ENCODE data around the gene ACSM6.

ACSM6 gene

DNA sequence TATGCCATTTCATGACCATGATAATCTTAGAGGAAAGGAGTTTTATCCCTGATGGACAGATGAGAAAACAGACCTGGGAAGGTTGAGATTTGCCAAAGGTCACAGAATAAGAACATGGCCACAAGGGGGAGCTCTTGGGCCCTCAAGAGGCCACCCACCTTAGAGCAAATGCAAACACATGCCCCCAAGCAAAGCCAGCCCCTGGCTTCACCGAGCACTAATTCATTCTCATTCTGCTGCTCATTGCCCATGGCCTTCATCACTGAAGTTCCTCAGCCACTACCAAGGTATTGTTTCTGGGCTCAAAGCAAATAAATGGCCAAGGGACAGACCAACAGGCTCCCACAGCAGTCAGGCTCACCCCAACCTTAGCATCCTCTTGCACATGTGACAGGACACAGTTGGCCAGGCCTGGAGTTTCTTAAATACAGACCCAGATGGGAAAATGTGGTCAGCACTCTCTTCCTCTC lies 52.6 kb downstream of the ACSM6 start:
- DNase-seq (ENCODE audit: low spot score), result peak; percentile 75

DNA sequence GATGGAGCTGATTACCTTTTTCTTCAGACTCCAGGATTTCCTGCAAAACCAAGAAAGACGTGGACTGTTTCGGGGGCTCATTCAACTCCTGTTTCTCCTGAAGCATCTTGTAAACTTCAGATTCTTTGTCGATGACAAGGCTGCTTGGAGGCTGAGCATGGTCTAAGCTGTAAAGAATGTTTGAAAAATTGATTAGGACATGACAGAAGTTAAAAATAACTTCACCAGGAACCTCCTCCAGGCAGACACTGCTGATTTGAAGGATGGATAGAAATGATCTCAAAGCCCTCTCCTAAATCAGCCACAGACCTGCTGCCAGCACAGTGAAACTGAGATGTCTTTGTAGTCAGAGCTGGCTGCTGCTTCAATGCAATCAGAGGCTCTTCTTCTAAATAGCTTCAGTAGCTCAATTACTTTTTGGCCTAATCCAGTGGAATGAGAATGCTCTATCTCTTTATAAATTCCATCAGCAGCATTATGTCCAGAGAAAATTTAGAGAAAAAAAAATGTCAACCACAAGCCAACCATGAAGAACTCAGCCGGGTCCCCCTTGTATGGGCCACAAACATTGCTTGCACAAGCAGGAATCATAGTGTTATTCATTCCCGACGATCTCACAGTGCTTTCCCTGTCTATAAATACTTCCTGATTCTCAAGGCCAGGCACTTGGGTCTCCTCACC lies 53.3 kb downstream of the ACSM6 start:
- peak; percentile 74 for DNase-seq (ENCODE audit: low spot score)

DNA sequence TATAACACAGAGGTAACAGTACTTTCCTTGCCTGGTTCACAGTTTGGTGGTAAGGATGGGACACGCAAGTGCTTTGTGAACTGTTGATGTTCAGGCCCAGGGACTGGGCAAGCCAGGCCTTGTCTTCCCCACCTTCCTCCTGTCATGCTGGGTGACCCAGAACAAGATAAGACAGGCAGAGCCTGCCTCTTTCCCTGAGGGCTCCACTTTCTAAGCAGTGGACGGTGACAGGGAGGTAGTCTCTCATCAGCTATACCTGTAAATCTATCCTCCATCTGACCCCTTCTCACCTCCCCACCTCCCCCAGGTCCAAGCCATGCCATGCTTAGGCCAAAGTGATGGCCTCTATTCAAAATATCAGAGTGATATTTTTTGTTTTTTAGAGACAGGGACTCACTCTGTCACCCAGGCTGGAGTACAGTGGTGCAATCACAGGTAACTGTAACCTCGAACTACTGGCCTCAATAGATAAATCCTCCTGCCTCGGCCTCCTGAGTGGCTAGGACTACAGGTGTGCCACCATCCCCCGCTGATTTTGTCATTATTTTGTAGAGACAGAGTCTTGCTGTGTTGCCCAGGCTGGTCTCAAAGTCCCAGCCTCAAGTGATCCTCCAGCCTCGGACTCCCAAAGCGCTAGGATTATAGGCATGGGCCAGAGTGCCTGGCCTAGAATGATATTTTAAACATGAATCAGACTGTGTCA lies 54.0 kb downstream of the ACSM6 start:
- DNase-seq (ENCODE audit: low spot score), result no peak

DNA sequence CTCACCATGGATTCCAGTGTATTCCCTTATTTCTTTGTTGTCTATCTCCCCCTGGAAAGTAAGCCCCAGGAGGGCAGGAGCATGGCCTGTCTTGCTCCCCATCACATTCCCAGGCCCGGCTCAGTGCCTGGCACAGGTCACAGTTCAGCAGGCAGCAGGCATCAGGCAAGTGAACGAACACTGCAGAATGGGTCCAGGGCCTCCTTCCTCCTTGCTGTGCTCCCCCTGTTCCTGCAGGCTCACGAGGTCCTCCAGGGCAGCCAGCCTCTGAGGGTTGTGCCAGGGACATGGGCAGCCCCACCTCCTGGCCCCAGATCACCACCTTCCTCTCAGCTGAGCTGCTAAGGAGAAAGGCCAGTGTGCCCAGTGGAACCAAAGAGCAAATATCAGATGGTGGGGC lies 55.0 kb downstream of the ACSM6 start:
- no peak for DNase-seq (ENCODE audit: low spot score)

DNA sequence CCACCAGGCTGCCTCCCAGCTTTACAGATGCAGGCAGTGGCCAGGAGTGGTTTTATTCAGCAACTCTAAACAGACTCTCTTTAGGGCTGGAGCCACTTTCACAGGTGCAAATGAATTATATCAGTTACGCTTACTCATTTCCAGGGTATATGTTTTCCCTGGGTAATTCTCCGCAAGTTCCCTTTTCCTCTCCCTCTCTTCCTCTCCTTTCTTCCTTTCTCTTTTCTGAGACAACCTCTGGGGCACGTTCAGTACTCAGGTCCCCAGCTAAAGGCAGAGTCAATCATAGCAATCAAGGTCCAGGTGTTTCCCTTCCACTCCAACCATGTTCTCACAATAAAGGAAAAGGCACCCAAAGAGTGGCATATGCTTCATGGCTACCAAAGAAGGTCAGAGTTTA lies 55.4 kb downstream of the ACSM6 start:
- DNase-seq (ENCODE audit: low spot score), result no peak

DNA sequence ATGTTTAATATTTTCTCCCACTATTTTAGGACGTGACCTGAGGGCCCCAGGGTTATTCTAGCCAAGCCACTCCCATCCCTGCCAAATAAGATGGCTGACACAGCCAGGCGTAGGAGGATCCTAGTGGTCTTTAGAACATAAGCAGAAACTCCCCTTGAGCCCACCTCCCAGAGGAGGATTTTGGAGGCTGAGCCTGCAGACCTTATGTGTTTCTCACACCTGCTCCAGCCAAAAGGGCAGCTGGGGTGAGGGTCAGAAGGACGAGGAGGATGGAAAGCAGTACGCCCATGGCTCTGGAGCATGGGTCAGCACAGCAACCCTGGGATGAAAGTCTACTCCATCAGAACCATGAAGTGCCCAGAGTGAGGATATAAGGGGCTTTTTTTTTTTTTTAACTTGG lies 56.8 kb downstream of the ACSM6 start:
- no peak for DNase-seq (ENCODE audit: low spot score)

DNA sequence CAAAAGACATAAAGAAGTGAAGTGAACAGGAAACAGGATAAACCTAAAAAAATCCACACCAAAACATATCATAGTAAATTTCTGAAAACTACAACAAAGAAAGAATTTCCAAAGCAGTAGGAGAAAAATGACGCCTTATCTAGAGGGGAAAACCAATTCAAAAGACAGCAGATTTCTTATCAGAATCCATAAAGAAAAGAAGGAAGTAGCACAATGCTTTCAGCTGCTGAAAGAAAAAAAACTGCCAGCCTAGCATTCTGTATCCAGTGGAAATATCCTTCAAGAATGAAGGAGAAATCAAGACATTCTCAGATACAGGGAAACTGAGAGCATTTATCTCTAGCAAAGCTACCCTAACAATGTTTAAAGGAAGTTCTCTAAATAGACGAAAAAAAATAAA lies 59.0 kb downstream of the ACSM6 start:
- DNase-seq (ENCODE audit: low spot score), result no peak

DNA sequence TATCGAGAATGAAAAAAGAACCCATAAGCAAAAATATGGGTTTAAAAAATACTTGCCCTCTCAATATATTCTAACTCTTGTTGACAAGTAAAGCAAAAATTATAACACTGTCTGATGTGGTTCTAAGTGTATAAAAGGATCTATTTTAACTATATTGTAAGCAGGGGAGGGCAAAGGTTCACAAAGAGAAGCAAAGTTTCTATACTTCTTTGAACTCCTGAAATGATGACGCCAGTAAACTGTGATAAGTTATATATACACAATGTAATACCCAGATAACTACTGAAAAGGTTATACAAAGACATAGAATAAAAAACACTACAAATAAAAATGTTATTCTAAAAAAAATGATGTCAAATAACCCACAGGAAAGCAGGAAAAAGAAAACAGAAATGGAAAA lies 59.6 kb downstream of the ACSM6 start:
- DNase-seq (ENCODE audit: low spot score), result no peak

DNA sequence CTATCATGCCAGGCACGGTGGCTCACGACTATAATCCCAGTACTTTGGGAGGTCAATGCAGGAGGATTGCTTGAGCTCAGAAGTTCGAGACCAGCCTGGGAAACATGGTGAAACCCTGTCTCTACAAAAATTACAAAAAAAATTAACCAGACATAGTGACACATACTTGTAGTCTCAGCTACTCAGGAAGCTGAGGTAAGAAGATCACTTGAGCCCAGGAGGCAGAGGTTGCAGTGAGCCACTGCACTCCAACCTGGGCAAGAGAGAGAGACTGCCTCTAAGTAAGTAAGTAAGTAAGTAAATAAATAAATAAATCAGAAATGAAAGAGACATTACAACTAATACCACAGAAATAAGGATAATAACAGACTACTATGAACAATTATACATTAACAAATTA lies 60.6 kb downstream of the ACSM6 start:
- DNase-seq (ENCODE audit: low spot score), result no peak

DNA sequence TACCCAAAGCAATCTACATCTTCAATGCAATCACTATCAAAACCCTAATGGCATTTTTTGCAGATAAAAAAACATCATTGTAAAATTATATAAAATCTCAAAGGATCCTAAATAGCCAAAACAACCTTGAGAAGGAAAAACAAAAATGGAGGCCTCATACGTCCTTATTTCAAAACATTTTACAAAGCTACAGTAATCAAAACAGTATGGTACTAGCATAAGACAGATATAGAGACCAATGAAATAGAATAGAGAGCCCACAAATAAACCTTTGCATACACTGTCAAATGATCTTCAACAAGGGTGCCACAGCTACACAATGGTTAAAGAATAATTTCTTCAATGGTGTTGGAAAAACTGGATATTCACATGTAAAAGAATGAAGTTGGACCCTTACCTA lies 62.2 kb downstream of the ACSM6 start:
- no peak for DNase-seq (ENCODE audit: low spot score)

DNA sequence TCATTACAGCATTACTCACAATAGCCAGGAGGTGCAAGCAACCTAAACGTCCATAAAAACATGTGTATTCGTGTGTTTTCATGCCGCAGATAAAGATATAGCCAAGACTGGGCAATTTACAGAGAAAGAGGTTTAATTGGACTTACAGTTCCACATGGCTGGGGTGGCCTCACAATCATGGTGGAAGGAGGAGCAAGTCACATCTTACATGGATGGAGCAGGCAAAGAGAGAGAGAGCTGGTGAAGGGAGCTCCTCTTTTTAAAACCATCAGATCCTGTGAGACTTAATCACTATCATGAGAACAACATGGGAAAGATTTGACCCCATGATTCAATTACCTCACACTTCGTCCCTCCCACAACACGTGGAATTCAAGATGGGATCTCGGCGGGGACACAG lies 63.8 kb downstream of the ACSM6 start:
- DNase-seq (ENCODE audit: low spot score), result no peak

DNA sequence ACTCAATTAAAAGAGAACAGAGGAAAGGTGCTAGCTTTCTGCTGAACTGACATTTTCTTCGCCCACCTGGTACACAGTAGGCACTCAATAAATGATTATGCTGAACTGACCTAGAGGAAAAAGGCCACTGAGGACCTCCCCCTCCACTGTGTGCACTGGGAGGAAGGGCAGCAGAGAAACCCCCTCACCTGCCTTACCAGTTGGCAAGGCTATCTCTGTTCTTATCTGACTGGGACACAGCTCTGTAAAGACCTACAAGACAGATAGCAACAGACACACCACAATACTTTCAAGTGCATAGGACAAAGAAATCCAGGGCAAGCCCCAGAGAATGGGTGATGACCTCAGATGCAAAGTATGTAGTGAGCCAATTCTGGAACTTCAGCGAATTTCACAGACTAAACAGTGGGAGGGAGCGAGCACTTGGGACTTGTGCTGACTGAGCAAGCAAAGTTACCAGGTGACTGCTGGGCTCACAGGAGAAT lies 66.4 kb downstream of the ACSM6 start:
- DNase-seq (ENCODE audit: low spot score), result peak; percentile 88

DNA sequence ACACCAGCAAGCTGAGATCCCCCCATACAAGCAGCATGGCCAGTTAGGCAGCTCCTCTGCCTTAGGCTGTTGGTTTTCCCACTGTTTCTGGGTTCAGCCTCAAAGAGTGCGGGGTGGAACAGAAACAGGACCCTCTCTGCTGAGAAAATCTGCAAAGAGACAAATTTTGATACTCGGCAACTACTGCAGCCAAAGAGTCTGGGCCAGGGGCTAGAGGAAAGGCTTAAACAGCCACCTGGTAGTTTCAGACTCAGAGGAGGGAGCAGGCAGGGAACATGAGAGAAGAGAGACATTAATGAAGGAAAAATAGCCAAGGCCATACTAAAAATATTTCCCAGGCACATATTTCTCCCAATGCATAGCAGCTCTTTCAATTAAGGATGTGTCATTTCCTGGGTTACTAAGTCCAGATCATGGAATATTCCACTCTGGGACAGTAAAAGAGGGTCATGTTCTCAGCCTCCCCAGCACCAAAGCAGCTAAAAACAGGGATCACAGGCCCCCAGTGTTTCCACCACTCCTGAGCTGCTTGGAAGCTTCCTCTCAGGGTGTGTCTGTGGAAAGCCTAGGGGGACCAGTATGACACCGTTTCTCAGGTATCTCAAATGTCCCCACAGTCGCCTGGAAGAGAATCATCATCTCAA lies 67.0 kb downstream of the ACSM6 start:
- no peak for DNase-seq (ENCODE audit: low spot score)

DNA sequence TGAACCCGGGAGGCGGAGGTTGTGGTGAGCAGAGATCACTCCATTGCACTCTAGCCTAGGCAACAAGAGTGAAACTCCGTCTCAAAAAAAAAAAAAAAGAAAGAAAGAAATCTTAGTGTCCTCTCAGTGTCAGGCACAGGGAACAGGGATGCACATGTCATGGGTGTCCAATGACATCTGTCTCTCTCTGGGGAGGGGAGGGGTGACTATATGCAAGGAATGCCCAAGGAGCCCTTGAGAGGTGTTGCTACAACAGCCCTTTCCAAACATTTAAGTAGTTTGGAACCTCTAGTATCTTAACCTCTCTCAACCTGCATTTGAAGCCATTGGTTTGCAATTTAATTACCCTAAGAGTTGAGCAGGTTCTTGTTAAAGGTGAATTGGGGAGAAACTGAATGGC lies 67.9 kb downstream of the ACSM6 start:
- DNase-seq (ENCODE audit: low spot score), result no peak

DNA sequence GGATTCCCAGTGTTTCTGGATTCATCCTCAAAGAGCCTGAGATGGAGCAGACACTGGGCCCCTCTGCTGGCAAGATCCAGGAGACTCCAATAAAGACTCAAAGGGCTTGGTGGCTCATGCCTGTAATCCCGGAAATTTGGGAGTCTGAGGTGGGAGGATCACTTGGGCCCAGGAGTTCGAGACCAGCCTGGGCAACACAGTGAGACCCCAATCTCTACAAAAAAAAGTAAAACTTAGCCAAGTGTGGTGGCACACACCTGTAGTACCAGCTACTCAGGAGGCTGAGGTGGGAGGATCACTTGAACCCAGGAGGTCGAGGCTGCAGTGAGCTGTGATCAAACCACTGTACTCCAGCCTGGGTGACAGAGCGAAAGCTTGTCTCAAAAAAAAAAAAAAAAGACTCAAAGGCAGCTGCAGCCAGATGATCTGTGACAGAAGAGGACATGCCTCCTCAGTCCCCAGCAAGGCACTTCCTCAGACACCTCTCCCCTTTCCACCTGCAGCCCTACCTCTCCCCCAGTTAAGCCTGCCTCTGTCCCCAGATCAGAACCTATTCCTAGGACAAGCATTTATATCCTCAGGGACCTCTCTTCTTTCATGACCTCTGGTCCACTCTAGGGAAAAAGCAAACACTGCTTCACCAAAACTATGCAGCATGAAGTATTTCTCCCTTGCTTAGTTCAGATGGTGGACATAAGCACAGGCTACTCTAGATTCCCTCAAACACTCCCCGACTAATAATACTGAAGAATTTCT lies 68.9 kb downstream of the ACSM6 start:
- no peak for DNase-seq (ENCODE audit: low spot score)

DNA sequence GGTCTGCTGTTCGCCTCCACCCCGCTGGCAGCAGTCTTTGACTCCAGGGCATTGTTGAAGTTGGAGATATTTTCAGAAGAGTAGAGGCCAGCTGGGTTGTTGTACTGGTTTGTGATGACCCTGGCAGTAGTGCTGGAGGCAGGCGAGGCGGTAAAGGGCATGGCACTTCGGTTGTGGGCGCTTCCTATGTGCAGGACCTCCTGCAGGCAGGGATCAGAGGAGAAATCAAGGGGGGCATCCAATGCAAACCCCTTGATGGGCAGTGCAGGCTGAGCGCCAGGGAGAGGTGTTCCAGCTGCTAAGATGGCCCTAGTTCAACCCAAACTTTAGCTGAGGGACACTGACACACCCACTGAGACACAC lies 69.8 kb downstream of the ACSM6 start:
- no peak for DNase-seq (ENCODE audit: low spot score)

DNA sequence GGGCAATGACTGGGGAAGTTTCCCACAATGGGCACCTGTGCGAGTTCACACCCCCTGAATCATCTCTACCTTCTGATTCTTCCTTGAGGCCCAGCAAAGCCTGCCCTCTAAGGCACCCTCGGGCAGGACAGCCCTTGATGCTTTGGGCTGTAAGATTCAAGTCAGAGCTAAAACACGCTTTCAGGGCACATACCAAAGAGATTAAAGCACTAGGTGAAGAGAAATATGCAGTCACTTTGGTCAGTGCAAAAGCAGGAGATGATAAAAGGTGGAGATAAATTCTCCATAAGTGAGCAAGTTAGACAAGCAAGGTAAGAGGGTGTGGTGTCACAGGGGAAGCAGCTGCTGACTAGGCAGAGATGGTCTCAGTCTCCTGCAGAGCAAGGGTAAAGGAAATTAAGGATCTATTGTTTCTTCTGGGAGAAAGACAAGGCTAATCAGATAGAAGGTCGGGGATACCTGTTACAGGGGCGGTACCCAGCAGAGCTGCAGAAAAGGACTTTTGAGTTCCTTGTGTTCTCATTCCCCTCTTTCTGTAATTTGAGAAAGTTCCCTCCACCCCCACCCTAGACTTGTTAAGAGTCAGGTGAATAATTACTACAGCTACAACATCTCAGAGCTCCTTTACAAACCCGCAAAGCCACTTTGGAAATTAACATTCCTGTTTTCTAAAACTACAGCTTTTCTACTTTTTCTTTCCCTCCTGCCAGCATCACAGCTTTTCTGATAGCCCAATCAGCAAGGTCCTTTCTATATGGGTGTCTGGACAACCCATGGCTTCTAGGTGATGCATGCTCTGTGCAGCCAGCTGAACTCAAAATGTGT lies 70.4 kb downstream of the ACSM6 start:
- DNase-seq (ENCODE audit: low spot score), result no peak

DNA sequence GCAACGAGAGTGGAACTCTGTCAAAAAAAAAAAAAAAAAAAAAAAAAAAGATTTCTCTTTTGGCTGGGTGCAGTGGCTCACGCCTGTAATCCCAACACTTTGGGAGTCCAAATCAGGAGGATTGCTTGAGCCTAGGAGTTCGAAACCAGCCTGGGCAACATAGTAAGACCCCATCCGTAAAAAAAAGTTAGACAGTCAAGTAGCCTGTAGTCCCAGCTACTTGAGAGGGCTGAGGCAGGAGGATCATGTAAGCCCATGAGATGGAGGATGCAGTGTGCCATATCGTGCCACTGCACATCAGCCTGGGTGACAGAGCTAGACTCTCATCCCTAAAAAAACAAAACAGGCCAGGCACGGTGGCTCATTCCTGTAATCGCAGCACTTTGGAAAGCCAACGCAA lies 71.5 kb downstream of the ACSM6 start:
- DNase-seq (ENCODE audit: low spot score), result no peak

DNA sequence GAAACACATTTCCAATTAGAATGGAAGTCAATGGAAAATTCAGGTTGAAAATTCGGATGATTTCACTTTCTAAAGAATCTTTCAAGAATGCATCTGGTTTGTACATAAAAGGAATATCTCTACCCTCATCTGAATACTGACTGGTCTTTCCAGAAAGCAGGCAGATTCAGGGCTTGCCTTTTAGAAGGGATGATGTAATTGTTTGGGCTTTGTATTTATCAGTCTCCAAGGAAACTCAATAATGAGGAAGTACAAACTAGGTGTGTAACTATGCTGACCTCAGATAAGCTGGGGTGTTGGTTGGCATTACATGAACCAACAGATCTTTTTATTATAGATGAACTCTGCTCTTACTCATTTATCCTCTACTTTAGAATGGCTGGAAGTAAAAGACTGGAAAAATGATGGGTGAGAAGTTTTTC lies 72.6 kb downstream of the ACSM6 start:
- DNase-seq (ENCODE audit: low spot score), result peak; percentile 82

DNA sequence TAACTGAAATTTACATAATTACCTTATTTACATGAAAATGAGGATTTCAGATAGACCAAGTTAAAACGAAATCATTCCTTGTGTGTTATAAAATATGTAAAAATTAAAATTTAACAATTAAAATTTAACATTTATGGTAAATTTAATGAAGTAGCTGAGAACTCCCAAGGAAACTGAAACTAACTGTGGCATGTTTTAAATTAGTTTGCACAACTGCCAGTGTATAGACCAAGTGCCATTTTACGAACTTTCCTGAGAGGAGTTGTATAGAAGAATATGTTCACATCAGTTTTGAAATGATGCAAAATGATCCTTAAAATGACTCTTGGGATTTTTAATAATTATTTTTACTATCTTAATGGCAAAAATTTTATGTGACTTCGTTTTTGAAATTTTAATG lies 73.2 kb downstream of the ACSM6 start:
- no peak for DNase-seq (ENCODE audit: low spot score)

DNA sequence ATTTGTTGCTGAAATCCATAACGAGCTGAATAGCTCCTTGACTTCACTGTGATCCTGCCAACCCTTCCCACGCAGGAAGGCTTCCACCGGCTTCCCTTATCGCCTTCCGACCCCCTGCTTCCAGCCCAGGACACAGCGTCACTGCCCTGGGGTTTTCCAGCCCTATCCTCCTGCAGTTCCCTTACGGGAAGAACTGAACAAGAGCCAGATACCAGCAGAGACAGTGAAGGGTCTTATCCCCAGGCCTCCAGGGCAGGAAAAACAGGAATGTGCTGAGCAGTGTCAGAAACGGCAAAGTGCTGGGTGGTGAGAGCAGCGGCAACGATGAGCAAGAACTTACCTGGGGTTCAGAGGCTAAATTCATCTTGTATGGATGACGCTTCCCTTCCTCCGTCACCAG lies 74.4 kb downstream of the ACSM6 start:
- no peak for DNase-seq (ENCODE audit: low spot score)

All from AG20443 (cell line).